Stimulated activated naive CD8-positive, alpha-beta T cell treated with anti-CD3 and anti-CD28 coated beads, Interleukin-15, Interleukin-2, amounts not matched to agents 100 U/mL and 50 U/mL, for 24 hours (primary cell): ENCODE measurements around the gene TBC1D8.

ENCODE experiments used
- ATAC-seq: fragments of 150-1000 bp; cut with Tn5 transposase; one replicate; pipeline ENCODE4 v1.10.0; 2021
- DNase-seq: peaks from one replicate; pipeline ENCODE4 v3.0.0; 2021

The TBC1D8 gene

DNA sequence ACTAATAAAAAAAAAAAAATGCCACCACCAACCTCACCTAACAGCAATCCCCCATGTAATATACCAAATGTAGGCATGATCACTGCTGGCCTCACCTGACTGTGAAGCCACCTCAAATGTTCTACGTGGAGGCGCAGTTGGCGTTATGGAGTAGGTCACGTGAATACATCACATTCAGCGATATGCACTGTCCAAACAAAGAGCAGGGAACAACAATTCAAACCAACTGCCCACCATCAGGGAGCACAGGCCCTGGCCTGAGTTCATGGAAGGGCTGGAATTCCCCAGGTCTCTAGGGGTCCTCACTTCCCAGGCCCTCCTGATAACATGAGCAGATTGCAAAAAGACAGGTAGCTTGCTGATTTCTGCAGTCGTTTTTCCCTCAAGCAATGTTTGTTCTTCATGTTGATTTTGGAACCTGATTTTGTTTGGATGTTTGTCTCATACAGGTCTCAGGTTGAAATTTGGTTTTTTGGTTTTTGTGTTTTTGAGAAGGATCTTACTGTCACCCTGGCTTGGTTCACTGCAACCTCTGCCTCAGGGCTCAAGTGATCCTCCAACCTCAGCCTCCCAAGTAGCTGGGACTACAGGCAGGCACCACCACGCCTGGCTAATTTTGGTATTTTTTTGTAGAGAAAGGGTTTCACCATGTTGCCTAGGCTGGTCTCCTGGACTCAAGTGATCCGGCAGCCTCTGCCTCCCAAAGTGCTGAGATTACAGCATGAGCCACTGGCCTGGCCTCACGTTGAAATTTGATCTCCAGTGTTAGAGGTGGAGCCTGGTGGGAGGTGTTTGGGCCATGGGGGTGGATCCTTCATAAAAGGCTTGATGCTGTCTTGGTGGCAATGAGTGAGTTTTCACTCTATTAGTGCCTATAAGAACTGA, 15.5 kb downstream of the TBC1D8 start:
- ATAC-seq, result no peak
- DNase-seq, result no peak

DNA sequence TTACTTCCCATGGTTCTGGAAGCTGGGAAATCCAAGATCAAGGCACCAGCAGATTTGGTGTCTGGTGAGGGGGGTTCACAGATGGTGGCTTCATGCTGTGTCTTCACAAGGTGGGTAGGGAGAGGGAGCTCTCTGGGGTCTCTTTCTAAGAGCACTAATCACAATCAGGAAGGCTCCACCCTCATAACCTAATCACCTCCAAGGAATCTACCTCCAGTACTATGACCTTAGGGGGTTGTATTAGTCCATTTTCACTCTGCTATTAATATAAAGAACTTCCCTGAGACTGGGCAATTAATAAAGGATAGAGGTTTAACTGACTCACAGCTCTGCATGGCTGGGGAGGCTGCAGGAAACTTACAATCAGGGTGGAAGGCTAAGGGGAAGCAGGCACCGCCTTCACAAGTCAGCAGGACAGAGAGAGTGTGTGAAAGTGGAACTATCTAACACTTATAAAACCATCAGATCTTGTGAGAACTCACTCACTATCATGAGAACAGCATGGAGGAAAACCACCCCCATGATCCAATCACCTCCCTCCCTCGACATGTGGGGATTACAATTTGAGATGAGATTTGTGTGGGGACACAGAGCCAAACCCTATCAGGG, 17.6 kb downstream of the TBC1D8 start:
- DNase-seq, result no peak
- no peak for ATAC-seq

DNA sequence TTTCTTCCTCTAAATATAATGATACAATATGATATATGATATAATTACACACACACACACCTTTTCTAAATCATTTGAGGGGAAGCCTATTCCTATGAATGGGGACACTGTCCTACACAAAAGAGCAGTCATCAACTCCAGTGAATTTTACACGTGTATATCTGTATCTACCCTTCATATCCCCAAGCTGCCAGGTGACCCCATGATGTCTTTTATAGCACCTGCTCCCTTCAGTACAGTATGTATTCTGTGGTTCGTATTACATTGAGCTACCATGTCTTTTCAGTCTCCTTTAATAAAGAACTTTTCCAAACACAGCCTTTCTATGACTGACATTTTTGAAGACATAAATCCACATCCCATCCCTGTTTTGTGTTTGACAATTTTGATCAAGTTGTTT, 19.0 kb downstream of the TBC1D8 start:
- DNase-seq (no peak), ATAC-seq (no peak)

DNA sequence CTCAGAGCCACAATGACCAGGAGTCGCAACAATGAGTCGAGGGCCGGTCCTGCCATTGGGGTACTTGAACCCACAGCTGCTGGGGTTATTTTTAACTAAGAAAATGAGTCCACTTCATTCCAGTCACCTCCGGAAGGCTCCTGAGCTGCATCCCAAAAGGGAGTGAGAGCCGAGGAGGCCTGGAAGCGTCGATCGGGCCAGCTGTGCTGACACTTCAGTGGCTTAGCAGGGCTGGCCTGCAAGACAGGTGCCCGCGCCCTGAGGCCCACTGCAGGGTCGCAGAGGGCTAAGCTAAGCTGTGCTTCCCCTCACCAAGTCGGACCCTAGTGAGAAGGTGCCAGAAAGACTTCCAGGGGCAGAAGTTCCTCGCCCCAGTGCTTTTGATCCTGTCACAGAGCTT, 21.1 kb downstream of the TBC1D8 start:
- DNase-seq (no peak), ATAC-seq (no peak)

DNA sequence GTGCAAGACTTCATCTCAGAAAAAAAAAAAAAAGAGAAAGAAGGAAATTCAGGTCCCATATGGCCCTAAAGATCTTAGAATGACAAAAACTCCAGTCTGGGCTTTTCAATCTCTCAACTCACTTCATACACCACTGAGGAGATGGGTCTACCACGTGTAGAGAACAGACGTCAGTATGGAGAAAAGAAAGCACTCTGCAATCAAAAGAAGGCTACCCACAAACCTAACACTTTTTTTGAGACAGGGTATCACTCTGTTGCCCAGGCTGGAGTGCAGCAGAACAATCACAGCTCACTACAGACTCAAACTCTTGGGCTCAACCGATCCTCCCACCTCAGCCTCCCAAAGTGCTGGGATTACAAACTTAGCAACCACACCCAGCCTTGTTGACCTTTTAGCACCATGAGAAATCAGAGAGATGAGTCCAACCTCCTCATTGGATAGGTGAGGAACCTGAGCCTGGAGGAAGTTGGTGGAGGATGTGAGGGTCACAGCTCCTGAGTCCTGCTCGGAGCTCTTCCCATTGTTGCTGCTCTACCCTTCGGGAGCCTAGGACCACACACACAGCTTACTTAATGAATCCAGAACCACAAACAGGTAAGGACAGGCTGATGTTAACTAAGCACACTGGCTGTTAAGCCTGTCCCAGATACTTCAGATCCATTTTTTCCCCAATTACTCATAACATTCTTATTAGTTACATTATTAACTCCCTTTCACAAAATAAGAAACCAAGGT, 23.7 kb downstream of the TBC1D8 start:
- no peak for DNase-seq
- ATAC-seq, result no peak

DNA sequence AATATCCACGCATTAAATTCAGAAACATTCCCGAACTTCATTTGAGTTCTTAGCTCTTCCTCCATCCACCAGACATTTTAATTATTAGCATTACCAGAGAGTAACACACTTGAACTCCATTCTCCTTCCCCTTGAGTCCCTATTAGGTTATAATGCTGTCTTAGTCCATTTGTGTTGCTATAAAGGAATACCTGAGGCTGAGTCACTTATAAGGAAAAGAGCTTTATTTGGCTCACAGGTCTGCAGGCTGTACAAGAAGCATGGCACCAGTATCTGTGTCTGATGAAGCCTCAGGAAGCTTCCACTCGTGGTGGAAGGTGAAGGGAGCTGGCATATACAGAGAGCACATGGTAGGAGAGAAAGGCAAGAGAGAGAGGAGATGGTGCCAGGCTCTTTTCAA, 25.4 kb downstream of the TBC1D8 start:
- ATAC-seq, result no peak
- no peak for DNase-seq

DNA sequence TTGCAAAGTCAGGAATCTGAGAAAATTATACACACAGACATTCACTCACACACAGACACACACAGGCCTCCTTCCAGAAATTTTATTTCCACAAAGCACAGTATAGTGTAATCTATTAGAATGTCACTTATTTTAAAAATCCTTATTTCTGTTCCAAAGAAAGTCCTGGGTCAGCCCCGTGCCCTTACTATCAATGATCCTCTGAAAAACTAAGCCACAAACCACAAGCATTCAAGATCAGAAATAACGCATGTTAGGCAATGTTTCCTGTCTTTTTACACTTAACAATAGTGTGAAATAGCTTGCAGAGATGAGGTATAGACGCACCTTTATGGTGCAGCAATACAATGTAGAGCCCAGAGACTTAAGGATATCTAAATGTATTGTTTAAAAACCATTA, 25.8 kb downstream of the TBC1D8 start:
- no peak for ATAC-seq
- DNase-seq, result no peak

DNA sequence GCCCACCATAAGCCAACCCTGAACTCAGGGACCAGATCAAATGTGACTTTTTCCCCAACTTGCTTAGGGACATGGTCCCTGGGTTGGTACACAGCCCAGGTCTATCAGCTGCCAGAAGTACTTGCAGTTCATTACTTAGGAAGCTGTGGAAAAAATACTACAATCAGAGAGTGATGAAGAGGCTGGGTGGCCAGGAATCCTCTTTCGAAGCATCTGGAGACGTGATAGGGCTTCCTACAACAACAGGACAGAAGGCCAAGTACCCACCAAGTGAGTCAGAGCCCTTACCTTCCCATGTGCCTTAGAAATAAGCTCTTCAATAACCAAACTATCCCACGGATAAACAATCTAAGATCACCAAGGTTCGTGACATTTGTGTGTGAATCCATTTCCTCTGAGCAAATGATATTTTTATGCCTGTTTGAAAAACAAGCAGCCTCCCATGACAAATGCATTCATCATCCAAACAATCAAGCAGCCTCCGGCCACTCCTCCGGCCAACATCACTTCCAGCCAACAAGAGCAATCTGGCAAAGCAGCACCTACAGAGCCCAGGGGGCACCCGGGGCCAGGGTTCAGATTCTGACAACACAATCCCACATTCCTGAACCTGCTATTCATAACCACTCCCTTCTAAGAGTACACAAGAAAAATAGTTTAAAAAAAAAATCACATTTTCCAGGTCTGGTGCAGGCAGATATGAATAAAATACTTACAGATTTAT, 26.4 kb downstream of the TBC1D8 start:
- ATAC-seq (no peak), DNase-seq (no peak)

DNA sequence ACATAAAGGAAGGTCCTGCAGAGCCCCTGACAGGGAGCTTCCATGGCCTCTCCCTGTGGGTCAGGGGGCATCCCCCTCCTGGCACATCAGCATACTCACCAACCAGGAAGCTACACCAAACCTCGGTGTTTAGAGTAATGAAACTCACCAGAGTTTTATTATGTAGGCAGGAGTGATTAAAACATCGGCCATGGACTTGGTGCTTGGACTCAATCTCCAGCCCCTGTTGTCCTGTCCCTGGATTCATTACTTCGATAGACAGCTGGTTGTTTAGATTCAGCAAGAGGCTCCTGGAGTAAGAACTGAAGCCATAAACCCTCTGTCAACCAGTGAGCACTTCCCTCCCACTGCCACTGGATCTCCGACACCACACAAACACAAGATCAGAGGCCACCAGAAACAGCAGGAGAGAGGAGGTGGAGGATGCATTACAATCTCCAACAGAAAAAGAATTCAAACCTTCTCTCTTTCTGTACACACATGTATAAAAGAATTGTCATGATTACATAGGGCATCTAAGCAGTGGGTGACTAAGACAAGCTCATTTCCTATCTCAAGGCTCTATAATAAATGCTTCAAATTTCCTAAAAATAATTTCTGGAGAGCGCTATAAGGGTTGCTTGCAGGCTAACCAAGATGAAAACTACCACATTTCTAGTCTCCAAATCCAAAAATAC, 27.2 kb downstream of the TBC1D8 start:
- no peak for ATAC-seq
- no peak for DNase-seq

DNA sequence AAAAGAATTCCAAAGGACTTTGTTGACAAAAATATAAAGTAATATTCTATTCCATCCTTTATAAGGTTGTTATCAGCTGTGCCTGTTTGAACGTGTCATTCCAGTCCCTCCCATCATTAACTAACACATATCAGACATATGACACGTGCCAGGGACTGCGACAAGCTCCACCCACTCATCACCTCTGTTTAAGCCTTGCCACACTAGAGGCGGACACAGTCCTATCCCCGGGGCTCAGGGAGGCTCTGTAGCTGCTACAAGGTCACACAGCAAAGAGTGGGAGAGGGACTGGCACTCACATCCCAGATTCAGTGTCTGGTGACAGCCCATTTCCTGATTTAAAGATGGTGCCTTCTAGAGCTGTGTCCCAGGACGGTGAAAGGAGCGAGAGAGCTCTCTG, 30.0 kb downstream of the TBC1D8 start:
- ATAC-seq (no peak), DNase-seq (no peak)

DNA sequence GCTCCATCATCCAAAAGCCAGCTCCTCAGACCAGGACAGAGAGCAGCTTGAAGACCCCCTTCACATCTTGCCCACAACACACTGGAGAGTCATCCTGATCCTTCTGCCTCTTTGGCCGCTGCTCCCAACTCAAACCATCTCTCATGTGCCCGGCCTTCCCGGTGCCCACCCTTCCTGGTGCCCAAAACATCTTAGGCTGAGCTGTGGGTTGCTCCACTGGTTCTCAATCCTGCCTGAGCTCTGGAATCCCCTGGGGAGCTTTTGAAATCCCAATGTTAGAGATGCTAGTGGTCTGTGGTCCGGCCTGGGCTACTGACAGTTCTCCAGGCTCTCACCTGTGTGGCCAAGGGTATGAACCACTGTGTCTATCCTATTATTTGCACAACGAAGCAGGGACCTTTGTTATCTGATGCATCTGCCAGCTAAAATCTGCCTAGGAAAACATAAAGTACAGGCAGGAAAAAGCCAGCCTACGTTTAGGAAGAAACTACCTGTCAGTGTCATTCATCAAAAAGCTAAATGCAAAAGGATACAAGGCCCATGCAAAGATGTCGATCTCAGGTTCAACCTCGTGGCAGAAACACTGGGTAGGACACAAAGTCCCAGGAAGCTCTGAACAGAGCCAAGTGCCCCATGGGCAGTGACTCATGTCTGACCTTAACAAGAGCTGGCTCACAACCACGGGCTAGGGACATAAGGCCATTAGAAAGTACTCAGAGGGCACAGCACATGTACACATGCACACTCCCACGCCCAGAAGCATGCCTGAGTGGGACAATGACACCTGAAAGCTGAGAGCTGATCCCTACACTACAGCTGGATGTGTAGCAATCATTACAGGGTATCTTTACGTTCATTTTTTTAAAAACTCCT, 30.8 kb downstream of the TBC1D8 start:
- ATAC-seq (peak; percentile 81), DNase-seq (peak; percentile 14)

DNA sequence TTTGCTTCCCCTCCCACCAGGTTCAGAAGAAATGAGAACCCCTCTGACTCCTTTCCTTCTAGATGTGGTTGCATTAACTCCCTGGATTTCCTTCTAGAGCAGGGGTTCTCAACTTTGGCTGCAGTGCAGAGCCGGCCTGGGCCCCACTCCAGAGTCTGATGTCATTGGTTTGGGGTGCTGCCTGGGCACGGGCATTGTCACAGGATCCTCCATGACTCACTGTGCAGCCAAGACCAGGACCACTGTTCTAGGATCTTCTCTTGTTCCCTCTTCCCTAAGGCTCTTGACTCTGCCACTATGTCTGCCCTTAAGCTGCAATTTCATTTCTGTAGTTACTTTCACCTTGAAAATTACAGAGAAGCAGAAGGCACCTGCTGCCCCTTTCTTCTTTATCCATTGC, 31.8 kb downstream of the TBC1D8 start:
- ATAC-seq (no peak), DNase-seq (no peak)

DNA sequence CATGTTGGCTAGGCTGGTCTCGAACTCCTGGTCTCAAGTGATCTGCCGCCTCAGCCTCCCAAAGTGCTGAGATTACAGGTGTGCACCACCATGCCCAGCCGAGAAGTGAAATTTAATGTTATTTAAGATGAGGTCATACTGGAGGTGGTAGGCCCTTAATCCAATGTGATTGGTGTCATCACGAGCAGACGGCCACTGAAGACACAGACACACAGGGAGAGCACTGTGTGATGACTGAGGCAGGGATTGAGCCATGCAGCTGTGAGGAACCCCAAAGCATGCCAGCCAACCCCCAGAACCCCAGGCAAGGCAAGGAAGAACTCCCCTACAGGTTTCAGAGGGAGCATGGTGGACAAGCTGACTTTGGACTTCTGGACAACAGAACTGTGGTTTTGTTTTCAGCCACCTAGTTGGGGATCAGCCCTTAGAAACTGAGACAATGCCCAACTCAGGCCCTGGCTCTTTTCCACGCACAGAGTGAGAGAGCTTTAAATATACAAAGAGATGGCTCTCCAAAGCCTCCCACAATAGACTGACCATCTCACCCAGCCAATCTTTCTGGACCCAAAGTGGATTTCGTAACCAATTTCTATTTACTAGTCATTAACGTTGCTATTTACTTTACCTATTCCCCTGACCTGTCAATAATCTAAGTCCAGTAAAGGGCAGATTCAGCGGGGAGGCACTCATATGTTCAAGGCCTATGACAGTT, 34.2 kb downstream of the TBC1D8 start:
- no peak for DNase-seq
- ATAC-seq, result no peak

DNA sequence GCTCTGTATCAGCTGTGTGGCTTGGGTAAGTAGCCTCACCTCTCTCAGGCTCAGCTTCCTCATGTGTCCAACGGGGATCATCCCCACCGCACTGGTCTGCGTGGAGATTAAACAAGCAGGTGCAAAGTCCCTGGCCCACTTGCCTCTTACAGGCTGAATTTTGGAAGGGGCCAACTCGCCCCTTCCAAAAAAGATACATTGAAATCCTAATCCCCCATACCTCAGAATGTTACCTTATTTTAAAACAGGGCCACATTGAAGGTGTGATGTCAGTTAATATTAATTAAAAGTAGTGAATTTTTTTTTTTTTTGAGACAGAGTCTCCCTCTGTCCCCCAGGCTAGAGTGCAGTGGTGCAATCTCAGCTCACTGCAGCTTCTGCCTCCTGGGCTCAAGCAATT, 34.8 kb downstream of the TBC1D8 start:
- ATAC-seq (no peak), DNase-seq (no peak)

DNA sequence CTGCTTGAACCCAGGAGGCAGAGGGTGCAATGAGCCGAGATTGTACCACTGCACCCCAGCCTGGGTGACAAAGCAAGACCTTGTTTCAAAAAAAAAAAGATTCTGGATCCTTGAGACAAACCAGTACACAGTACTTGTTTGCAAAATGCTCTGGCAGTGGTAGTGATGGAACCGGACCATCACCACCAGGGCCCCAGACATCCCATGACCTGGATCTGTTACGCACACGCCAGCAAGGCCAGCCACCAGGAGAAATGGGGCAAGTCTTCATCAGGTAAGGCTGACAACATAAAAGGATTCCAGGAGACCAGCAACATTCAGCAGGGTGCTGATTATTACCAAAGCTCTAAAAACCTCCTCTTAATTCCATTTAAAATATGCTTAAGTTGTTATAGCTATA, 35.5 kb downstream of the TBC1D8 start:
- ATAC-seq (no peak), DNase-seq (no peak)

DNA sequence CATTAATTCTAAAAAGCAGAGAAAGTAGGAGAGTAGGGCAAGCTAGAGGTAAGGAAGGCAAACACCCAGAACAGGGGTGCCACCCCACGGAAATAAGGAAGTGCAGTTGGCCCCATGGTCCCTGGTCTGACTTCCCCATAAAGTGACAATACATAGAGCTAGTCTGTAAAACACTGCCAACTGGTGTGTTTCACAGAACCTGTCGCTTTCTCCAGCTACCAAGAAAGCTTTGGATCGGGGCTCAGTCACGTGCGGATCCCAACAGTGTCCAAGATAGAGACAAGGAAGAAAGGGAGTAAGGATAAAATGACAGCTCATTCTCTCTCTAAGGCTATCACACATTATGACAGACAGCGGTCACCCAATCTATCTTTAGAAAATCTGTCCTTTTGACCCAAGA, 36.4 kb downstream of the TBC1D8 start:
- ATAC-seq, result no peak
- no peak for DNase-seq

DNA sequence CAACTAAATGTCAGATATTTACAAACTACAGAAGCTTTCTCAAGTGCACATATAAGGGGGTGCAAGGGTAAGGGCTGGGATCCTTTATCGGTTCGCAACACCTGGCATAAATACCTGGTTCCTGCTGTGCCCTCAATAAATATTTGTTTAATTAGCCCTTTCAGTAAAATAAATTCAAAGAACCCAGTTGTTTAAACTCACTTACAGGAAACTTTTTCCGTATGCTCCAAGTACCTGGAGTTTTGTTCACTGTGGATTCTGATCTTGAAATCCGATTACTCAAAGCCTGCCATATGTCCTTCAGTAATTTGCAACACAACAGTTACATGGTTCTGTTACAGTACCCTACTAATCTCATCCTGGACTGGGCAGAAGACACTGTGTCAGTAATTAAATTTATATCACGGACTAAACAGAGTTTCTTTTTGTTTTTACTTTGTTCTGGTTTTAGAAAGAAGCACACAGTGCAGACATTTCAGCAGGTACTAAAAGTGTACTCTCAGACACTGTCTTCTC, 36.9 kb downstream of the TBC1D8 start:
- no peak for ATAC-seq
- no peak for DNase-seq

DNA sequence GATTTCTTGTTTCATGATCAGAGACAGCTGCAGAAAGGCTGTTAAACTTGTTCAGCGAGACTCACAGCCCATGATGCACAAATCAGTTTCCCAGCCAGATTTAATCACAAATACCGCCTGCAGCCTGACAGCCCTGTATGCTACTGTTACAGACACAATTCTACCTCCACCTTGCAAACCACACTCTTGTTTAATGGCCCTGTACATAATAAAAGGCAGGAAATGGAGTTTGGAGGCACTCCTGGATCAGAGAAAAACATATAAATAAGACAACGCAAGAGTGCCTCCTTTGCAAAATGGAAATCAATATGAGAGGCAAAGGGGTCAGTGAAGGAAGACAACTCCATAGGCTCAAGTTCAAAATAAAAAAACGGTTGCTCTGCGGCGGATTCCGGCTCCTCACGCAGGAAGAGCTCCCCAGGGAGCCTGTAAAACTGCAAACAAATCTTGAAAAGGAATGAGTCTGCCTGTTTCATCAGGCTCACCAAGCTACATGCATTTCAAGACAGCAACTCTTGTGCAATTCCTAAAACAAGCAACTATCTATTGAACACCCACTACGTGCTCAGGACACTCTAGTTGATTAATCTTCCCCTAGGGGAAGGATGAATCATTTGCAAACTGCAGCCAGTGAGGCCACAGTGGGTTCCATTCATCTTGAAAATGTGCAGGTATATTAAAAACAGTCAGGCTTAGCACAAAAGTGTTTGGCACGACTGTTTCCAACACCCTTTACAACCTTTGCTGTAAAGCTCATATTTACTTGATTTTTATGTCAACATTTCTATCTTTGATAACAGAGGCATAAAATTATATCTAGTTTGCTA, 37.5 kb downstream of the TBC1D8 start:
- DNase-seq, result no peak
- ATAC-seq, result no peak

DNA sequence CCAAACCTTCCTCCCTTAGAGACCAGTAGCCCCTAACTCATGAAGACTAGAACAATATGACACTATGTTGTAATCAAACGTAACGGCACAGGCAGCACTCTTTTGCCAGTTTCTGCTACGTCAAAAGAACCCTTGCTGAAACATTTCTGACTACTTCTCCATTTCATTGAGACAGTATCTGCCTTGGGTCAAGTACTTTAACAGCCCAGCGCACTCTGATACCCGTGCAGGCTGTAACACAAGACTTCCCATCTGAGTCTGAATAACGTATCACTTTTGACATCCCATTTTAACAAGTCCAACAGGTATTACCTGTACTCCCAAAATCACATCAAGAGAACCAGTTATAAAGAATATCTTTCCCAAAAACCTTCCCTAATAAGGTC, 38.4 kb downstream of the TBC1D8 start:
- ATAC-seq, result no peak
- no peak for DNase-seq
